Muscle of arm (tissue), 12 donors: ENCODE results near the gene CUEDC2. TPM values are rescaled to one million over a fixed set of nuclear protein-coding genes. Genes with fewer than 3 reads are reported as not detected.
A peak's percentile ranks its signal among the peaks of the same experiment; 100 is the strongest.

Source experiments
- DNase-seq: peaks from one replicate; pipeline ENCODE4 v3.0.0-alpha.2; 2013
- polyA plus RNA-seq, 12 donors: library from polyadenylated mRNA; unstranded; fragments of 120-200 nt; gene quantifications; one replicate each; pipeline ENCODE4 v1.2.1, GENCODE V29; 2013; ENCODE audit not compliant: insufficient read length in 12 of 12

Gene CUEDC2
- polyA plus RNA-seq, 12 donors, result 35.7 to 58.9 (median 51.1) TPM; not detected in 1

DNA sequence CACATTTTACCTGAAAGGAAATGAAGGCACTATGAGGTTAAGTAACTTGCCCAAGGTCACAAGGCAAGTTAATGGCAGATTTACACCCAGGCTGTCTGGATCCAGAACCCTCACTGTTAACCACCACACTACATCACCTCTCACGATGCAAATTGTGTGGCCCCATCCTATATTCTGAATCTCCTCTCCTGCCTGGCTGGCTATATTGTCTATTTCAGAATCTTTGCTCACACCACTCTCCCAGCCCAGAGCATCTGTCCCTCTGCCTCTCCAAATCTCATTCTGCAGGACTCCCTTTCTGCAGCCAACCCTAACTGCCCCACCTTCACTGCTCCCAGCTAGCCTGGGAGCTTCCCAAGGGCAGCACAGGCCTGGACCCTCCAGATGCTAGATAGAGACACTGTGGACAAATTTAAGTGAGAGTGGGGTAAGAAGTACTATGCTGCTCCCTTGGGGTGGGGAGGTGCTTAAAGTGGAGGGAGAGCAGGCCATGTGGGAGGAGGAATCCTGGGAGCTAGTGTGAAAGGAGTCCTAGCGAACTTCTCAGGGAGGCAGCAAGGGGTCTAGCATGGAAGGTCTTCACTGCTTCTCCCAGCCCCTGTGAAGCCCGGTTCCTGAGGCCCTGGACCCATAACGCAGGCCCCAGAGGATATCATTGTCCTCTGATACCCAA lies 786 bp downstream of the CUEDC2 start:
- DNase-seq, result no peak

DNA sequence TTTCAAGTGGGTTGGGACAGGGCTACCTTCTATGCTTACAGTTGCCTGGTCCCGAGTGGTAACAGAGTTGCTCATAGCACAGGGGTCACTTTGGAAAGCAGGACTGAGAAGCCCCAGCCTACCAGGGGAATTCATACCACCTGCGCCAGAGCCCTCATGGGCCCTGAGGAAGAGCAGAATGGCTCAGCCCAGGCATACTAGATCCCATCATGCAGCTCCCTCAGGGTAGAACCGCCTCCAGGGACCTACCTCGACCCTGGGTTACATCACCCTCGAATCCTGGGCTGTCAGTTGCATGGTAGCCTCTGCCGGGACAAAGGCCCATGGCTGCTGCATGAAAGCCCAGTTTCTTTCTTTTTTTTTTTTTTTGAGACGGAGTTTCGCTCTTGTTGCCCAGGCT lies 2.9 kb downstream of the CUEDC2 start:
- no peak for DNase-seq

- DNase-seq, result no peak
Observed at GRCh38 chr10:102426803-102427287, 5.5 kb downstream of the CUEDC2 start.

DNA sequence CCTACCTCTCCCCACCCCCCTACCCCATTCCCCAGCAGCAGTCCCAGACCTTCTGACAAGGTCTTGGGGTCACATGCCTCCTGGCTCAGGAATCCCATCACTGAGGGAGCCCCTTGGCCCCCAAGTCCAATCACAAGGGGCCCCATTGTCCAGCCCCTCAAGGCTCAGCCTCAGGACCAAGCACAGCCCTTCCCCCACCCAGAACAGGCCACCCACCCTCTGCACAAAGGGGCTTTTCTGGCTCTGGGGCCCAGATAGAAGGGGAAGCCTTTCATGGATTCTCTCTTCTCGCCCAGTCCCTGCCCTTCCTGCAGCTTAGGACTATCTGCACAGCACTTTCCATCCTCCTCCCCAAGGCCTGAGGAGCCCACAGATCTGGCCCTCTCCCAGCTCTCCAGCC lies 6.9 kb downstream of the CUEDC2 start:
- DNase-seq, result no peak

DNA sequence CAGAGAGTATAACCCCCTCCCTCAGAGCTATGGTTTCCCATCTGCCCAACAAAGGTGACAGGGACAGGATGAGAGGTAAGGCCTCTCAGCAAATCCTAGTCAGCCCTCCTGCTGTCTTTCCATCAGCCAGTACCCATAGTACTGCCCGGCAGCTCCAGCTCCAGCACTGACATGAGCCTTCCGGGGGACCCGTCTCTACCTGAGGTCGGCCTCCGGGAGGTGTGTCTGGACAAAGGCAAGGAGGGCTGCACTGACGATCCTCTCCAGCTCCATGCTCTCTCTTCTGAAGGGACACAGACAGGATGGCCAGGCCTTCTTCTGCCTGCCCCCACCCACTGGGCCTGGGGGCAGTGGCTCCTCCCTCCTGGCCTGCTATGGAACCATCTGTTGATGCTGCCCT lies 7.5 kb downstream of the CUEDC2 start:
- DNase-seq, result no peak

- no peak for DNase-seq
Observed at GRCh38 chr10:102424145-102424544, 8.2 kb downstream of the CUEDC2 start.

GRCh38 chr10:102423372-102423968 lies 8.9 kb downstream of the CUEDC2 start:
- DNase-seq, result no peak

DNA sequence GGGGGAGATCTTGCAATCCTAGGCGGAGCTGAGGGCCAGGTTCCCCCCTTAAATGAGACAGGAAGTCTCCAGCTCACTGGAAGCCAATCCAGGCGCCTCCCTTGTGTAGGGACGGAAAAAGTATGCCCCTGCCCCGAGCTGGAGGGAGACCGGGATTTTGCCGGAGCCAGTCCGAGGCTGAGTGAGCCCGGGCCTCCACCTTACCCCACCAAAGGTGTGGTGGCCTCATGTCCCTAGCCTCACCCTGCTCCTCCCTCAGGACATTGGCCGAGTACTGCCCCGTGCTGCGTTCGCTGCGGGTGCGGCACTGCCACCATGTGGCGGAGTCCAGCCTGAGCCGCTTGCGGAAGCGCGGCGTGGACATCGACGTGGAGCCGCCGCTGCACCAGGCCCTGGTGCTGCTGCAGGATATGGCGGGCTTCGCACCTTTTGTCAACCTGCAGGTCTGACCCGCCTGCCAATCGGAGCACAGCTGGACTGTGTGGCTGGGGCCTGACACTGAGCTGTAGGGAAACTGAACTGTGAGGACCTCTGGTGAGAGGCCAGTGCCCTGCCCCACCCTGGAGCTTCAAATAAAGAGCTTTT lies 9.7 kb downstream of the CUEDC2 start:
- DNase-seq, result peak; percentile 68

GRCh38 chr10:102421757-102422512 lies 10.4 kb downstream of the CUEDC2 start:
- DNase-seq, result no peak

DNA sequence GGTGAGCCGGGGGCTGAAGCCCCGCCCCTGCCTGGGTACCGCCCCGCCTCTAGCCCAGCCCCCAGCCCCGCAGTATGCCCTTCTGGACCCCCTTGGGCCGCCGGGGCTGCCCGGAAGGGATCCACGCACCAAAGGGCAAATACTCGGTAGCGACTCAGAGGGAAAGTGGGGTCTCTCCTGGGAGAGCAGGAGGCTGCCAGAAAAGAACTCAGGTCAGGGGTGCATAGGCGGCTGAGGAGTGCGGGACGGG lies 10.9 kb downstream of the CUEDC2 start:
- DNase-seq, result no peak

GRCh38 chr10:102420714-102421506 lies 11.5 kb downstream of the CUEDC2 start, which contains the start of gene FBXL15:
TSS of gene FBXL15 (plus strand) at chr10:102420836. CDS start at chr10:102421130, 294 bp downstream.
- peak; percentile 98 for DNase-seq

DNA sequence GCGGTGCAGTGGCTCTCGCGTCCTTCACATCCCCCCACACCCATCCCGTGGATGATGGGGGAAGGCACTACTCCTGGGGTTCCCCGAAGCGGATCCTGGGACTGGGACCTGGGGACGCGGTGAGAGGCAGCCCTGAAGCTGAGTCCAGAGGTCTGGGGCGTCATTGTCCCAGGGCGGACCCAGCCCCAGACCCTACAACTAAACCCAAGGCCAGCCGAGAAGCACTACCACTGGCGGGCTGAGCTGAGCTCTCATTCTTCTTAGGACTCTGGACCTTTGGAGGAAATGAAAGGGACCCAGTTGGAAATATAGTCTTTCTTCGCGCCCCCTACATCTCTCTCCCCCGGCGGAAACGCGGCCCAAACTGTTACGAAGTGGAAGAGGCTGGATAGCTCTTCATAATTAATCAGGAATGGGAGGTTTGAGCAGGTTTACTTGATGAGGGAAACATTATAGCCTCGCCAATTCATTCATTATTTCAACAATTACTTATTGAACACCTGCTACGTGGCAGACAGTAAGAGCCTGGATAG lies 12.1 kb downstream of the CUEDC2 start:
- DNase-seq, result no peak

DNA sequence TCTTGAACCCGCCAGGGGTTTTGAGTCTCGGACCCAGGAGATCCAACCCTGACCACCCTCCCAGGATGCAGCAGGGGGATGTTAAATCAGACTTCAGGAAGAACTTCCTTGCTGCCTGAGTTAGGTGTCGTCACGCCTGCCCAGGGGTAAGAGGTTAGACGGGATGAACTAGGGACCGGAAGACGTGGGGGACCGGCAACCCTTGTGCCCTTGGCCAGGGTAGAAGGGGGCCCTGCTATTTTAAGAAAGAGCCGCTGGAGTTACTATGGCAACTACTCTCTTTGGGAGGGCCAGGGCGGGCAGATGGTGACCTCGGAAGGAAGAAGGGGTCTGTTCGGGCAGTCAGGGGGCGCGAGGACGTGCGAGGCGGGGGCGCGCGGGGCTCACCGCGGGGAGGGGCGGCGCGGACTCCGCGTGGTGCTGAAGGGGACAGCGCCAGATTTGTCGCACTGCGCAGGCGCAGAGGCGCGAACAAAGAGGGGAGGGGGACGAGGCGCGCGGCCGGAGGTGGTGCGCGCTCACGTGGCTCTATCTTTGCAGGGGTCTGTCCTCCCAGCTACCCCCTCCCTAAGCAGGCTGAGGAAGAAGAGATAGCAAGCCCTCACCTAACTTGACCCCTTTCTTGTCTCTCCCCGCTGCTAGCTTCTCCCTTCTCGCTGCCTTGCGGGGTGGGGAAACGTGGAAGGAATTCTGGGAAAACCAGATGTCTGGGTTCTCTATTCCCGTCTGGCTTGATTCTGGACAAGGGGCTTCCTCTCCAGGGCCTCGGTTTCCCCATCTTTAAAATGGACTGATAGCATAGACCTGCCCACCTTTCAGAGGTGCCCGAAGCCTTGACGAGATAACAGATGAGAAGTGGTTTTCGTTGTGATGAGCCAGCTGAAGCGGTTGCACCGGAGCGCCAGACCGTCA lies 12.8 kb downstream of the CUEDC2 start:
- peak; percentile 68 for DNase-seq

GRCh38 chr10:102418622-102419268 lies 13.6 kb downstream of the CUEDC2 start, which contains the start of gene PSD:
TSS of gene PSD (minus strand) at chr10:102418785. CDS start at chr10:102417038, 1,747 bp downstream.
- DNase-seq, result no peak

- no peak for DNase-seq
Observed at GRCh38 chr10:102416695-102417094, 15.7 kb downstream of the CUEDC2 start.

GRCh38 chr10:102416283-102416682 lies 16.1 kb downstream of the CUEDC2 start:
- DNase-seq, result no peak

DNA sequence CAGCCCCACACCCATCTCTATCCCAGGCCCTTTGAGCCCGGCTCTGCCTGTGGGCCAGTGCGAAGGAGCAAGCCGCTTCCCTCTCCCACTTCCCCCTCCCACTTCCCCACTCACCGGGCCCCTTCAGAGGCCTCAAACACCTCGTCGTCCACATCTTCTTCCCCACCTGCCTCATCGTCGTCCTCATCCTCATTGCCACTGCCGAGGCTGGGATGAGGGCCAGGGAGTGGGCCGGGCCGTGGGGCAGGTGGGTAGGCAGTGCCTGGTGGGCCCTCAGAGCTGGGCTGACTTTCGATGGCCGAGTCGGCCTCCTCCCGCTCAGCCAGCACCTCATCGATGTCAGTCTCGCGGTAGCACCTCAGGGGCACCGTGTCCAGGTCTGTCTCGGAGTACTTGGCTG lies 17.6 kb downstream of the CUEDC2 start:
- no peak for DNase-seq

- no peak for DNase-seq
Observed at GRCh38 chr10:102413806-102414561, 18.4 kb downstream of the CUEDC2 start.
